ENCODE data around the gene HTT. TPM values are rescaled to one million over a fixed set of nuclear protein-coding genes. Genes with fewer than 3 reads are reported as not detected.

HTT gene
- total and polyA plus RNA-seq, 10 of the 15 experiments (the other 5 are each of a cell fraction or from before 2014, with no cell fraction given) = 3.3 to 113 (median 43.3) TPM

- no peaks in the 10 kb centered on the region for H3K9me3 ChIP-seq (replicated peaks; ENCODE audit: control insufficient read depth, insufficient read depth, low read length)
- in situ Hi-C loops (cut with MboI) = no loop called here
- TF ChIP-seq ESRRA (IDR thresholded peaks at IDR 0.05; ENCODE audit: low read length) (no peak), RB1 (IDR thresholded peaks at IDR 0.05; ENCODE audit: borderline replicate concordance) (no peak), YBX1 (IDR thresholded peaks at IDR 0.05) (no peak), HDAC2 (IDR thresholded peaks at IDR 0.05) (no peak), SRF (IDR thresholded peaks at IDR 0.05; ENCODE audit: low read depth in 2 of 2, low read length in 2 of 2) (no peak), SREBF1 (IDR thresholded peaks at IDR 0.05; ENCODE audit: low read length) (no peak), JUND (IDR thresholded peaks at IDR 0.05; ENCODE audit: low read depth, low read length) (no peak), IRF5 (IDR thresholded peaks at IDR 0.05; ENCODE audit: borderline replicate concordance) (no peak), BACH1 (IDR thresholded peaks at IDR 0.05; ENCODE audit: borderline replicate concordance) (no peak), ZBED1 (IDR thresholded peaks at IDR 0.05; ENCODE audit: borderline replicate concordance) (no peak), E4F1 (IDR thresholded peaks at IDR 0.05; ENCODE audit: borderline replicate concordance, partially characterized antibody) (no peak), ZBTB40 (IDR thresholded peaks at IDR 0.05; ENCODE audit: borderline replicate concordance) (no peak), PAX8 (IDR thresholded peaks at IDR 0.05) (no peak), SP1 (IDR thresholded peaks at IDR 0.05; ENCODE audit: low read depth, low read length) (no peak)
These were observed 4.8 kb upstream of the HTT start for GRCh38 chr4:3069661-3070199.

More at GRCh38 chr4:3069661-3070199, 4.8 kb upstream of the HTT start:
- ATAC-seq (no peak), DNase-seq (ENCODE audit: low read depth, low spot score) (no peak), FAIRE-seq (no peak)
- intact Hi-C loops (cut with micrococcal nuclease; ENCODE audit: unreplicated experiment) = loop anchor here (10.0 kb wide), 1 partner anchor 805 kb away; the partner anchor contains the start of gene MXD4
- ChIA-PET CTCF (no interaction called here), SMC1A (ENCODE audit: uncharacterized antibody, unreplicated experiment) (no interaction called here), POLR2A (interaction anchor here (0.6 kb wide), 1 partner anchor 32 kb away, joined by 3 read pairs; no protein-coding TSS in a partner anchor), RAD21 (ENCODE audit: unreplicated experiment) (no interaction called here)
- H3K4me2 ChIP-seq (ENCODE audit: control insufficient read depth, insufficient read depth) = no peak overlapping the region
- no peaks in the 10 kb centered on the region for H4K20me1 ChIP-seq (ENCODE audit: control insufficient read depth, insufficient read depth)
- H3K79me2 ChIP-seq (ENCODE audit: control insufficient read depth, insufficient read depth, low read length) = peaks cover 3% of the 10 kb centered on the region
- no peak overlapping the region for H3K9ac ChIP-seq (ENCODE audit: control insufficient read depth, insufficient read depth, low read length)
- no TSS peak for BruUV-seq (replicated peaks)
- no peaks in the 10 kb centered on the region for H3K36me3 ChIP-seq (ENCODE audit: control insufficient read depth in 2 of 2, insufficient read depth in 2 of 2, low read length in 1 of 2)
- no peak overlapping the region for H2AFZ ChIP-seq (ENCODE audit: control insufficient read depth, low read depth, low read length)
- H3K27me3 ChIP-seq (replicated peaks in 1 of 2; ENCODE audit: control insufficient read depth in 2 of 2, insufficient read depth in 2 of 2, low read length in 1 of 2) = no peaks in the 10 kb centered on the region
- no peak overlapping the region for H3K27ac ChIP-seq (ENCODE audit: control insufficient read depth, insufficient read depth)
- WGBS (ENCODE audit: insufficient coverage, insufficient replicate concordance, low lambda C conversion rate, missing lambda C conversion rate) = 90% methylated on average over 16 of the region's 16 CpGs
- H3K4me1 ChIP-seq (ENCODE audit: control insufficient read depth, insufficient read depth, low read length) = no peaks in the 10 kb centered on the region
- no peak overlapping the region for H3K4me3 ChIP-seq

All from GM12878 (cell line).